Gastrocnemius medialis (tissue), 4 donors: ENCODE data around the gene TTK. TPM values are rescaled to one million over a fixed set of nuclear protein-coding genes. Genes with fewer than 3 reads are reported as not detected.

Experiments
- ATAC-seq, 2 donors: fragments of 150-250 bp; one replicate each; pipeline ENCODE4 v1.9.1; 2016
- DNase-seq, 2 donors: peaks; one replicate each; pipeline ENCODE4 v3.0.0-alpha.2; 2019
- H3K27ac ChIP-seq, 4 donors: fragments of 200-600 bp; sonication (generic); 1 replicate in 1 of 4; 2 replicates in 3 of 4; pipeline ENCODE4 v1.5.1; 2016 to 2018; ENCODE audit warnings: mild to moderate bottlenecking in 2 of 4, moderate library complexity in 1 of 4
- H3K27me3 ChIP-seq, 3 donors: fragments of 200-600 bp; sonication (generic) in 2 of 3; 1 replicate in 1 of 3; 2 replicates in 2 of 3; pipeline versions ENCODE4 v1.5.1 to v1.6.0; 2016 to 2019; ENCODE audit warnings: mild to moderate bottlenecking in 1 of 3, moderate library complexity in 1 of 3
- H3K36me3 ChIP-seq, 2 donors: fragments of 200-600 bp; sonication (generic) in 1 of 2; one replicate each; pipeline ENCODE4 v1.5.1; 2017 to 2018
- H3K4me1 ChIP-seq, 2 donors: fragments of 200-600 bp; sonication (generic) in 1 of 2; one replicate each; pipeline ENCODE4 v1.5.1; 2016 to 2017; ENCODE audit warnings: mild to moderate bottlenecking in 2 of 2
- H3K4me3 ChIP-seq, 4 donors: fragments of 200-600 bp; sonication (generic) in 3 of 4; 1 replicate in 1 of 4; 2 replicates in 3 of 4; pipeline ENCODE4 v1.5.1; 2016 to 2019; ENCODE audit warnings: mild to moderate bottlenecking in 2 of 4
- H3K9me3 ChIP-seq, 3 donors: fragments of 200-600 bp; sonication (generic) in 2 of 3; 1 replicate in 1 of 3; 2 replicates in 2 of 3; pipeline ENCODE4 v1.5.1; 2016 to 2019
- POLR2A ChIP-seq, 2 donors: fragments of 450-650 bp; IDR thresholded peaks; one replicate each; pipeline ENCODE4 v1.6.1; 2017; ENCODE audit warnings: antibody characterized with exemption in 2 of 2, mild to moderate bottlenecking in 2 of 2, moderate library complexity in 2 of 2
- in situ Hi-C, 4 donors: fragments of 200-750 bp; cut with MboI; loops; one replicate each; pipeline versions ENCODE4 v1.15.0 to v1.8.0; 2017; ENCODE audit warnings: low sequenced_read_pairs in 4 of 4
- intact Hi-C: fragments of 100-400 bp; cut with DNase I; formaldehyde crosslinking; loops from one replicate; pipeline ENCODE4 v1.15.1; 2023; ENCODE audit warnings: low total_unique reads
- total RNA-seq, 4 donors: library from RNA; depleted of rRNA; stranded (reverse); fragments of >200 nt; gene quantifications; one replicate each; pipeline versions ENCODE4 v1.1.0 to v1.2.3, GENCODE V29; 2016
- TF ChIP-seq, protein P1 (sequence below), 5 experiments: fragments of 450-650 bp in 3 of 5; fragments of 200-600 bp in 2 of 5; sonication (generic) in 2 of 5; IDR thresholded peaks in 4 of 5; conservative IDR thresholded peaks in 1 of 5; 1 replicate in 4 of 5; 2 replicates in 1 of 5; pipeline ENCODE4 v1.5.1; 2016 to 2019; ENCODE audit warnings: antibody characterized with exemption in 5 of 5, mild to moderate bottlenecking in 3 of 5, moderate library complexity in 3 of 5

Gene TTK
- total RNA-seq, 4 donors from 2014 or later = 0.24 to 3.4 TPM; not detected in 2

GRCh38 chr6:79969784-79970183 is 34.7 kb upstream of the TTK start:
- Histone ChIP-seq H3K4me3 (no peak overlapping the region), H3K4me1 (no peaks in the 10 kb centered on the region), H3K9me3 (peaks cover 0 to 7% (median 0%) of the 10 kb centered on the region in 3 donors), H3K36me3 (no peaks in the 10 kb centered on the region), H3K27me3 (no peaks in the 10 kb centered on the region), H3K27ac (no peak overlapping the region)
- ATAC-seq = no peak
- no peak for DNase-seq
- no peak for TF ChIP-seq POLR2A (IDR thresholded peaks at IDR 0.05)
- TF ChIP-seq, protein P1, sequence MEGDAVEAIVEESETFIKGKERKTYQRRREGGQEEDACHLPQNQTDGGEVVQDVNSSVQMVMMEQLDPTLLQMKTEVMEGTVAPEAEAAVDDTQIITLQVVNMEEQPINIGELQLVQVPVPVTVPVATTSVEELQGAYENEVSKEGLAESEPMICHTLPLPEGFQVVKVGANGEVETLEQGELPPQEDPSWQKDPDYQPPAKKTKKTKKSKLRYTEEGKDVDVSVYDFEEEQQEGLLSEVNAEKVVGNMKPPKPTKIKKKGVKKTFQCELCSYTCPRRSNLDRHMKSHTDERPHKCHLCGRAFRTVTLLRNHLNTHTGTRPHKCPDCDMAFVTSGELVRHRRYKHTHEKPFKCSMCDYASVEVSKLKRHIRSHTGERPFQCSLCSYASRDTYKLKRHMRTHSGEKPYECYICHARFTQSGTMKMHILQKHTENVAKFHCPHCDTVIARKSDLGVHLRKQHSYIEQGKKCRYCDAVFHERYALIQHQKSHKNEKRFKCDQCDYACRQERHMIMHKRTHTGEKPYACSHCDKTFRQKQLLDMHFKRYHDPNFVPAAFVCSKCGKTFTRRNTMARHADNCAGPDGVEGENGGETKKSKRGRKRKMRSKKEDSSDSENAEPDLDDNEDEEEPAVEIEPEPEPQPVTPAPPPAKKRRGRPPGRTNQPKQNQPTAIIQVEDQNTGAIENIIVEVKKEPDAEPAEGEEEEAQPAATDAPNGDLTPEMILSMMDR (IDR thresholded peaks at IDR 0.05 in 4 of 5, conservative IDR thresholded peaks at IDR 0.05 in 1 of 5) = no peak
- intact Hi-C loops = no loop called here
- in situ Hi-C loops = no loop called here

- peaks cover 0 to 7% (median 0%) of the 10 kb centered on the region in 3 donors for H3K9me3 ChIP-seq
Observed at GRCh38 chr6:79971193-79971592, 33.3 kb upstream of the TTK start.

GRCh38 chr6:79981652-79982051 is 22.8 kb upstream of the TTK start:
- TF ChIP-seq, protein P1 (IDR thresholded peaks at IDR 0.05 in 4 of 5, conservative IDR thresholded peaks at IDR 0.05 in 1 of 5) = no peak
- no peak for TF ChIP-seq POLR2A (IDR thresholded peaks at IDR 0.05)
- intact Hi-C loops (no loop called here), in situ Hi-C loops (no loop called here)
- H3K9me3 ChIP-seq = no peaks in the 10 kb centered on the region
- DNase-seq = no peak
- H3K4me1 ChIP-seq = no peaks in the 10 kb centered on the region
- no peak for ATAC-seq
- H3K27ac ChIP-seq = no peak overlapping the region
- no peaks in the 10 kb centered on the region for H3K27me3 ChIP-seq
- H3K4me3 ChIP-seq = no peak overlapping the region
- H3K36me3 ChIP-seq = no peaks in the 10 kb centered on the region

More at GRCh38 chr6:79971193-79971592, 33.3 kb upstream of the TTK start:
- H3K4me1 ChIP-seq = no peaks in the 10 kb centered on the region
- intact Hi-C loops = no loop called here
- no peak overlapping the region for H3K4me3 ChIP-seq
- TF ChIP-seq, protein P1 (IDR thresholded peaks at IDR 0.05 in 4 of 5, conservative IDR thresholded peaks at IDR 0.05 in 1 of 5) = no peak
- TF ChIP-seq POLR2A (IDR thresholded peaks at IDR 0.05) = no peak
- no peak overlapping the region for H3K27ac ChIP-seq
- in situ Hi-C loops = no loop called here
- H3K36me3 ChIP-seq = no peaks in the 10 kb centered on the region
- DNase-seq (no peak), ATAC-seq (no peak)
- H3K27me3 ChIP-seq = no peaks in the 10 kb centered on the region

DNA sequence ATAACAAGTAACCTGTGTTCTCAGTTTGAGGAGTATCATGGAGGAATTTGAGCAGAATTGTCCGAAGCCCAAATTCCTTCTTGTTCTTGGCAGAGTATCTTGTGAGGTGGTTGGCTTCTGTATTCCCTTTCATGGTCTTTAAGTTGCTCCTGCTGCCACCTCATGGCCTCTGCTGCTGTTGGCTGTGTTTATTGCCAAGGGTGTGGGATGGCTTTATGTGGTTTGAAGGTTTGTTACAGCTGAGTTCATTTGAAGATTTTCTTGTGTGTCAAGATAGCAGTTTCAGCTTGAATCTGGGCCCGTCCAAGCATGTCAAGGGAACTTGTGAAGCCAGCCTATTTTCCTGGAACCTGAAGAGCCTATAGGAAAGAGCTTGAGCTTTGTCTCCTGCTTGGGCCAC is 20.2 kb upstream of the TTK start:
- in situ Hi-C loops (no loop called here), intact Hi-C loops (no loop called here)
- H3K36me3 ChIP-seq = no peaks in the 10 kb centered on the region
- no peak for ATAC-seq
- H3K4me1 ChIP-seq = no peaks in the 10 kb centered on the region
- no peaks in the 10 kb centered on the region for H3K27me3 ChIP-seq
- H3K9me3 ChIP-seq = no peaks in the 10 kb centered on the region
- no peak overlapping the region for H3K4me3 ChIP-seq
- DNase-seq = no peak
- H3K27ac ChIP-seq = no peak overlapping the region
- TF ChIP-seq POLR2A (IDR thresholded peaks at IDR 0.05) = no peak
- TF ChIP-seq, protein P1 (IDR thresholded peaks at IDR 0.05 in 4 of 5, conservative IDR thresholded peaks at IDR 0.05 in 1 of 5) = no peak

- Histone ChIP-seq H3K9me3 (no peaks in the 10 kb centered on the region), H3K4me3 (no peak overlapping the region), H3K27ac (no peak overlapping the region), H3K27me3 (no peaks in the 10 kb centered on the region), H3K4me1 (no peaks in the 10 kb centered on the region), H3K36me3 (no peaks in the 10 kb centered on the region)
- ATAC-seq = no peak
- DNase-seq = no peak
- in situ Hi-C loops (no loop called here), intact Hi-C loops (no loop called here)
- TF ChIP-seq, protein P1 (IDR thresholded peaks at IDR 0.05 in 4 of 5, conservative IDR thresholded peaks at IDR 0.05 in 1 of 5) = no peak
- no peak for TF ChIP-seq POLR2A (IDR thresholded peaks at IDR 0.05)
Observed at GRCh38 chr6:79985128-79985527, 19.3 kb upstream of the TTK start.
